Medulla oblongata (tissue), 1 donor: ENCODE measurements around the gene DCDC2.
A peak's percentile ranks its signal among the peaks of the same experiment; 100 is the strongest.
"Not testable (repeated sequence)": the region's sequence is repeated elsewhere in the genome, so short reads cannot be mapped to it uniquely, and the experiment has no call there.

Source experiments
- DNase-seq: peaks from one replicate; pipeline ENCODE4 v3.0.0-alpha.2; 2015; ENCODE audit errors: extremely low spot score

The DCDC2 gene

DNA sequence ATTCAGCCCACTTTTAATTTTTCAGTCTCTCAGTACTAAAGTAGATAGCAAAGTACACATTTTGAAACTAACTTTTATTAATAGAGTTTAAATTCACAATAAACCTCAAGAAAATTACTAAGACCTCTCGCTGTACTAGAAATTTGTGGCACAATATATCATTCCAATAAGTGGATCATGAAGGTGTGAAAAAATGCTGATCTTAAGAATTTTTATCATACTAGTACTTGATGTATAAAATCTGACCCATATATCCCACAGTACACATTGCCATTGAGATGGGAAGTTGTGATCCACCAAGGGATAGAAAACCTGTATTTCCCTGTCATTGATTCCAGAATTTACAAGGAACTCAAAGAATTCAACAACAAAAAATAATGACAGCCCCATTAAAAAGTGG lies 85.7 kb downstream of the DCDC2 start:
- DNase-seq, result no peak

DNA sequence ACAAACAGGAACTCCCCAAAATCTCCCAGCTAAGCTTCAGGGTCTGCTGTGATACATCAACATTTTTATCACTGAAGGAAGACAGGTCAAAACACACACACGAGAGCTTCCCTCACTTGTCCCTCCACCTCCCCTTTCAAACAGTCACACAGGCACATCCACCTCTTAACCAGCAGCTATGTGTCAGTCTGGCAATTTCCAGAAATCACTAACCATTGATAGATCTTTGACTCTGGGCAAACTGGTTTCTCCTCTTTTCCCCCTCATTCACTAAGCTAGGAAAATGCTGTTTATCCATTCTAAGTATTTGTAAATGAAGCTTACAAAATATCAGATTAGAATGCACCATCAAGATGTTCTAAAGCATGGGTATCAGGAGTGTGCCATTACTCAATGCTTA lies 87.8 kb downstream of the DCDC2 start:
- DNase-seq, result no peak

DNA sequence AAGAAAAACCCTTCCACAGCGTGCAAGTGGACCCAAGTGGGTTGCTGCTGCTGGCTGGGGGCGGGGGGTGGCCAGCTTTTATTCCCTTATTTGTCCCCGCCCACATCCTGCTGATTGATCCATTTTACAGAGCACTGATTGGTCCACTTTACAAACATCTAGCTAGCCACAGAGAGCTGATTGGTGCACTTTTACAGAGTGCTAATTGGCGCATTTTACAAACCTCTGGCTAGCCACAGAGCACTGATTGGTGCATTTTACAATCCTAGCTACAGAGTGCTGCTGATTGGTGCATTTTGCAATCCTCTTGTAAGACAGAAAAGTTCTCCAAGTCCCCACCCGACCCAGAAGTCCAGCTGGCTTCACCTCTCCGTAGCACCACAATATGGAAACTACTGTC lies 99.6 kb downstream of the DCDC2 start:
- DNase-seq, result not testable (repeated sequence)

DNA sequence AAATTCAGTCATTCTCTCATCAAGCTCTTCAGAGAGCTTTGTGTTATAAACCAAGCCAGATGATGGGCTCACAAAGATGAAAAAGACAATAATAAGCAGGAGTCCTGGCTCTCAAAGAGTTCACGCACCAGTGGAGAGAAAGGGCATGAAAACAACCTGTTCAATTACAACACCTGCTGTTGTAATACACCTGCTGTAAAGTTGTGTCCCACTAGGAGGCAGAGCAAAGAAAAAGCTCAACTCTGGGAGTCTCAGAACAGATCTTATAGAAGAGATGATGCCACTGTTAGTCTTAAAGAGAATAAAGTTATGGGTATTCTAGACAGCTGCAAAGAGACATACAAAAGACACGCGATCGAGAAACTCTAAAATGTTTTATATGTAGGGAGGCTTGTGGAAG lies 100.6 kb downstream of the DCDC2 start:
- DNase-seq, result no peak

DNA sequence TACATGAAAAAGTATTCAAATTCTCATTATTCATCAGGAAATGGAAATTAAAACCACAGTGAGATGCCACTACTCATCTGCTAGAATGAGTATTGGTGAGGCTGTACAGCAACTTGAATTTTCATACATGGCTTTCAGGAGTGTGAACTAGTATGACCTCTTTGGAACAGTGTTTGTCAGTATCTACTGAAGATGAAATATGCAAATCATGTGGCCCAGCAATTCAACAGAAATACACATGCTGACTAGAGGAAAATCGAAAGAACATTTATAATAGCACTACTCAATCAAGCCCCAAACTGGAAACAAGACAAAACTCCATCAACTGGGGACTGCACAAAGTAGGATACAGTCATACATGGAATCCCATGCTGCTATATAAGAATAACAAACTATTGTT lies 102.2 kb downstream of the DCDC2 start:
- DNase-seq, result no peak

DNA sequence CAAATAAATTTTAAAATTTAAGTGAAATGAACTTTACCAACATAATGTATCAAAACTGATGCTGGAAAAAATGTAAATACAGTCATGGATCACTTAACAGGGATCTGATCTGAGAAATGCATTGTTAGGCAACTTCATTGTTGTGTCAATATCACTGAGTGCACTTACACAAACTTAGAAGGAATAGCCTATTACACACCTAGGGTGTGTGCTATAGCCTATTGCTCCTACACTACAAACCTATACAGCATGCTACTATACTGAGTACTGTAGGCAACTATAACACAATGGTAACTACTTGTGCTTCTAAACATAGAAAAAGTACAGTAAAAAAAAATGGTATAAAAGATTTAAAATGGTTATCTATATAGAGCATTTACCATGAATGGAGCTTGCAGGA lies 104.5 kb downstream of the DCDC2 start:
- DNase-seq, result no peak

DNA sequence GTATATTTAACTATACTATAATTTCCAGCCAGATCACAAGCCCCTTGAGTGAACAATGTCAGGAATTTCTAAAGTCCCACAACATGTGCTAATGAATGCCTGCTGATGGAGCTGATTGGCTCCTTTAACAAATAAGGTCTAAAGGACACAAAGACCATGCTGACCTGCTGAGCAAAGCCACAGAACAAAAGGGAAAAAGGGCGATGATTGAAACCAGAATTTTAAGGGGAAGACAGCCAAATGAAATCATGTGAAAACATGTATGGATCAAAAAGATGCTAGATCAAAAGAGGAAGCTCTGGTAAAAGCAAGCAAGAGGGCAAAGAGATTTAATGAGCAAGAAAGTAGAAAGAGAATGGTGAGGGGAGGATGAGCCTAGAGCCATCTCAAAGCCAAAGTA lies 105.6 kb downstream of the DCDC2 start:
- DNase-seq, result no peak

DNA sequence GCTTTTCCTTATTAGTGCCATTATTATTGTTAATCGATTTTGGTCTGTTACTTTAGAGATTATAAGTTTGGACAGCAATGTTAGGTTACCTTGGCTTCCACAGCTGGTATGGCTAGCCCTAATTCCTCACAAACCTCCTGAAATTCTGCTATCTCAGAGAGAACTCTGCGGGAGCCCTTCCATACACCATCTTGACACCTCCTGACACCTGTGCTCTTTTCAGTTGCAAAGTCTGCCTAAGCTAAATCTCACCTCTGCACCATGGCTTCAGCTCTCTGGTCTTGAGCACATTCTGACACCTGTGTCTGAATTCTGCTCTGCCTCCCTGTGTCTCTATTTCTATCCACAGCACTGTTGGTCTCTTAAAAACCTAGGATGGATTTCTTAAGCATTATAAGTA lies 106.5 kb downstream of the DCDC2 start:
- DNase-seq, result no peak

DNA sequence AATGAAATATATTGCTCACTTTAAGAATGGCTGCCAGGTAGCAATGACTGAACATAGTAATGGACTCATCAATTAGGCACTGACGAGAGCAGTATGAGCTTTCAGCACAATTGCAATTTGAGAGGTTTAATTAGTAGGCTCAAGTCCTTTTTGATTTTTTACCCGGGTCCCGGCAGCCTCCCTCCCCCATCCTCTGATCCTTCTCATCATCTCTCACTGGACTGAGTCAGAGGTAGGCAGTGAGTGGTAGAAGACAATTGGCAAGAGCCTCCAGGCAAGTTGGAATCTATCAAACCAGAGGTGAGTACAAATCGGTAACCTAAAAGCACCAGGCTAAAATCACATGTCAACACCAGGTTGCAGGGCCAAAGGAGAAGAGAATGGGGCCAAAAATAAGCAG lies 107.9 kb downstream of the DCDC2 start:
- no peak for DNase-seq

DNA sequence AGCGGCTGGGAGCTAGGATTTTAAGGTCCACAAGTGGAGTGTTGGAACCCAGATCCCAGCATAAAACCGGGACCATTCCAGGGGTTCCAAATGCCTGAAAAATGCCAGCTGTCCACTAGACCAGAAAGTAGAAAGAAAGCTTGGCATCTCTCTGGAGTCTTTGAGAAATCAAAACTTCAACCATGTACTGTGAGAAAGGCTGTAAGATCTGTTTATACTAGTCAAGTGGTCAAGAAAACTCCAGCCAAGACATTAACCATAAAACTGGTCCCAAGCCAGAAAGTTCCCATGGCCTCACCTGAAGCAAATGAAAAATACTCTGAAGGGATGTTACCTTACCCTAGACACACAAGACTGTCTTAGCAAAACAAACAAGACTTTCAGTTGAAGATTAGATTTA lies 112.6 kb downstream of the DCDC2 start:
- DNase-seq, result no peak

DNA sequence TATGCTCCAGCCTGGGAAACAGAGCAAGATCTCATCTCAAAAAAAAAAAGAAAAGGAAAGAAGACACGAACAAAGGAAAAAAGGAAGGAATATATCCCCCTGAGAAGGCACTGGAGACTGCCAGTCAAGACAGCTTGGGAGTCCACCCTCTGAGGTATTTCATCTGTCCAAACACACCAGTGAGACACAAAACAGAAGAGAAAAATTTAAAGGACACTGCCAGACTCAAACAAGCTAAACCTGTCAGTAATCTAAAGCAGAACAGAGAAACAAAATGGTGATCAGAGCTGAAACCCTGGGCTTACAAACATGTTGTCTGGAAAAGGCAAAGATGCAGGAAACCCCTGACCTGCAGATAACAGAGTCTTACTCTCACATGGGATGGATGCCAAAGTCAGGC lies 114.9 kb downstream of the DCDC2 start:
- DNase-seq, result no peak

DNA sequence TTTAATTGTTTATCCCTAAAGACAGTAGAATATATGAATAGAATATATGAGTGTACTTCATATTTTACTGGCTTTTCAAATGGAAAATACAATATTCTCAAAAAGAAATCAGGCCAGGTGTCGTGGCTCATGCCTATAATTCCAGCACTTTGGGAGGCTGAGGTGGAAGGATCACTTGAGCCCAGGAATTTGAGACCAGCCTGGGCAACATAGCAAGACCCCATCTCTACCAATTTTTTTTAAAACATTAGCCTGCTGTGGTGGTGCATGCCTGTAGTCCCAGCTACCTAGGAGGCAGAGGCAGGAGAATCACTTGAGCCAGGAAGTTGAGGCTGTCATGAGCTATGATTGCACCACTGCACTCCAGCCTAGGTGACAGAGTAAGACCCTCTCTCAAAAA lies 116.1 kb downstream of the DCDC2 start:
- not testable (repeated sequence) for DNase-seq

DNA sequence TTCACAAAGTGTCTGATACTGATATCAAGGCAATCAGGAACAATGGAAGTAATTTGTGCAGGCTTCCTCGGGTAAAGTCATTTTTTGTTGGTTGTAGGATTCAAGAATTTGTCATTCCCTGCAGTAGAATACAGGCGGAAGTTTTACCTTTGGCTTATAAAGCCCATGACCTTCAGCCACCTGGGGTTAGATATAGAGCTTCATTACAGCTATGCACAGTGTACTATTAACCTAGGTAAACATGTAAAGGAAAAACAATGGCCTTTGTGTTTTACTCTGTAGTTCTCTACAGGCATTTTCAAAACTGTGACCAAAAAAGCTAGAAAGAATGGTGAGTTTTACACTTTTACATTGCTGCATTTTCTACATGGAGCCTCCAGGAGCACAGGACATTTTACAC lies 116.9 kb downstream of the DCDC2 start:
- no peak for DNase-seq

DNA sequence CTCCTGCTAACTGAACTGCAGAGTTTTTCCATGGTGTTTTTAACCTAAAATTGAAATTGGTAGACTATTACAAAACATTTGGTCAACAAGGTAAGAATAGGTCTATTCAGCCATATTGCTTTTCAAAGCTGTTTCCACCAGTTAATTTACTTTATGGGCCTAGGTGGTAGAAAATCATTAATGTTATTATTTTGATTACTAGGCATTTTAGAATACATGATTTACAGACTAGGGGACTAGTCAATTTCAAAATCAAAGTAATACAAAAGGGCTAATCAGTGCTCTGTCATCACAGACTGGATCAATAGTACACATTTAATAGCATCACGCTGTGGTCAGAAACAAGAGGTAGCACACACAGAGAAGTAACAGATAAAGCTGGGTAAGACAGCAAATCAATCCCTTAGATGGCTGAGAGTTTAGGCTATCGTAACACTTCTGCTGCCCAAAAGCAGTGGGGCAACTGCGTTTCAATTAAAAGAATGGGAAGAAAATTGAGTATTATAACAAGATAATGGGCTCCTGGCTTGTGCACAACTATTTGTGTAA lies 117.4 kb downstream of the DCDC2 start:
- DNase-seq, result no peak

DNA sequence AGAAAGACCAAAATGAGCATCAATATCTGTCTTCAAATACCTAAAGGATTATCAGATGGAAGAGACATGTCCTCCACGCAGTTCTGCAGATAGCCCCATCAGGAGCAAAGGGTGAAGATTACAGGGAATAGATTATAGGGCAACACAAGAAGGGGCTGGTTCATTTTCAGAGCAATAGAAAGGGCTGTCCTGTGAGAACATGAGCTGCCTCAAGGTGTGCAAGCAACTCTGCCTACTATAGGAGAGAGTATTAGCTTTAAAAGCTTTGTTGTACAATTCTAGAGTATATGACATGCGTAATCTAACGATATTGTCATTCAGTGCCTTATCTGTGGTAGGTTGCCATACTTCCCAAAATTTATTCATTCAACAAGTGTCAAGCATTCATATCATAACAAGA lies 119.2 kb downstream of the DCDC2 start:
- DNase-seq, result no peak

DNA sequence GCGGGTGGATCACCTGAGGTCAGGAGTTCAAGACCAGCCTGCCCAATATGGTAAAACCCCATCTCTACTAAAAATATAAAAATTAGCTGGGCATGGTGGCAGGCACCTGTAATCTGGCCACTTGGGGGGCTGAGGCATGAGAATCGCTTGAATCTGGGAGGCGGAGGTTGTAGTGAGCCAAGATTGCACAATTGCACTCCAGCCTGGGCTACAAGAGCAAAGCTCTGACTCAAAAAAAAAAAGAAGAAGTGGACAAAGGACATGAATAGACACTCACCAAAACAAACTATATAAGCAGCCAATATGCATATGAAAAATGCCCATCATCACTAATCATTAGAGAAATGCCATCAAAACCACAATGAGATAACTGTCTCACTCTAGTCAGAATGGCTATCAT lies 121.1 kb downstream of the DCDC2 start:
- DNase-seq, result not testable (repeated sequence)

DNA sequence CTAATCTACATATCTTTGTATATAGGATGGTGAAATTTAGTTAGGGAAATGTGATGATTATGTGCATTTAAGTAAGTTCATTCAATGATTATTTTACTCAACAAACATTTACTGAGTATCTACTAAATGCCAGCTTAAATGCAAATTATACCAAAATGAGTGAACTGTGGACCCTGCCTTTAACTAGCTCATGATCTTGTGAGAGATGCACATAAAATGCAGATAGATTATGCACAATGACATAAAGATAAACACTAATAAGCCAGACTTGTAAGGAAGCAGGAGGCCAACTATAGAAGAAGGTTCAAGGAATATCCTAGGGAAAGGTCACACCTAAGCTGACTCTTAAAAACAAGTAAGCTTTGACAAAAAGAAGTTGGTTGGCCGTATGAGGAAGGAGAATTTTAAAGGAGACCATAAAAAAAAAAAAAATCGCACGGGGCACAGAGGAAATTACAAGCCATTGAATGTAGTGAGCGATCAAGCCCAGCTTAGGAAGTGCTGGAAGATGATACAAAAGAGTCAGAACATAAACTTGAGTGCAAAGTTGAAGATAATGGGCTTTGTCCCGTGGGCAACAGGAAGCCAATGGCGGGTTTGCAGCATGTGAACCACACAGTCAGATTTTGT lies 123.9 kb downstream of the DCDC2 start:
- no peak for DNase-seq

DNA sequence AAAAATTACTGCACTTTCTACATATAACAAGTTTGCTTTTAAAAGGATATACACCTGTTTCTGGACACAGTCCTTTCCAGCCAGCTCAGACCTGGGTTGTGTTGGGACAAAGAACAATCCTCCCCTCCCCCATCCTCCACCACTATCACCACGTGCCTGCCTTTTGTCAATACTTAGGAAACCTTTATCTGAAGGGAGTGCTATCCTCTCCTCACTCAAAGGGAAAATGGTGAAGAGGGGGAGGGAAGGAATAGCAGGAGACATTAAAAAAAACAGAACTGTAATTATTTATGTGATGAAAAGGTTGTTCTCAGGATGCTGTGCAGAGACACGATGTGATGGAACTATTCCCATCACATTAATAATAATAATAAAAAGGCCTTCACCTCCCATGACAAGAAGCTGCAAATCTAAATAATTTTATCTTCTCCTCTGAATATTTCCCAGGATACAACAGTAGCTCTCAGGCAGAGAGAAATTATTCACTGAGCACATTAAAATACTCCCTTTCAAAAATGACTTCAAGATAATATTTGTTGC lies 126.4 kb downstream of the DCDC2 start:
- DNase-seq, result no peak

DNA sequence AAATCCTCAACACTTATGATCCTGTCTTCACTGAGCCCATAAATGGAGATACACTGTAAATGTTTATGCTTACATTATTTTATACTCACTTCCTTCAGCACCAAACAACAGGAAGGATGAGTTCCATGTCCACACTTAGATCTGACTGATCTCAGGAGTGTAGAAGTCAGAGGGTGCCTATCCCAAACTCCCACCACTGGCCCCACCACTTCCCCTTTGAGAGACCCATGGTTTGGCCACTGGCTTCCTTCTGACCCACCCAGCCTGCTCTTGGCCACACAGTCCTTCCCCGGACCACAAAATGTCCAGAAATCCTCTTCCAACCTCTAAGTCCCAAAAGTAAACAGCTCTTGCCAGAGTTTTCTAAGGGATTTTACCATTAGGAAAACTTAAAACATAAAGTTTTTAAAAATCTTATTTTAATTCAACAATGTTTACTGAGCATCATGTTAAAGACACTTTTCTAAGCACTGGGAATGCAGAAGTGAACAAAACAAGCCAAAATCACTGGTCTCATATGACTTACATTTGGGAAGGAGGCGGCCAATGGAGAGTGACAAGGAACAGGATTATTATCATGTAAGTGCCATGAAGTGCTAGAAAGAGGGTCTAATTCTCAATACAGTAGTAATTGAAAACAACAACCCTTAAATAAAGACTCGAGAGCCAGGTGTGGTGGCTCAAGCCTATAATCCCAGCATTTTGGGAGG lies 128.0 kb downstream of the DCDC2 start:
- no peak for DNase-seq

DNA sequence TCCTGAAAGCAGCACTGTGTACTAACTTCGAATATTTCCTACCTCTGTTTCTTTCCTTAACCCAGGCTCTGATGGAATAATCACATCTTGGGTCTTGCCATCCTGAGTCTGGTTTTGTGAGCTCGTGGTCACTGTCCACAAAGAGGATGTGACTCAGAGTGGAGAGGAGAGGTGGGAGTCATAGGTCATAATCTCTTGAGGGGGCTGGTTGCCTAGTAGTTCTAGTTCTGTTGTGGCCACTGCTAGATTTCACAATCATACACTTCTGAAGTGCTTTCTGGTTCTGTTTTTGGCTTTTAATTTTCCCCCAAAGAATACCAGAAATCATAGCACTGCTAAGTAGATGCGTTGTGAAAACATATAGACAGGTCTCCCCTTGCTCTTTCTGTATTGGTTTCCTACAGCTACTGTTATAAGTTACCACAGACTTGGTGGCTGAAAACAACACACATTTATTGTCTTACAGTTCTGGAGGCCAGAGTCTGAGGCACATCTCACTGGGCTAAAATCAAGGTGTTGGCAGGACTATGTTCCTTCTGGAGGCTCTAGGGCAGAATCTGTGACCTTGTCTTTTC lies 129.1 kb downstream of the DCDC2 start:
- no peak for DNase-seq

DNA sequence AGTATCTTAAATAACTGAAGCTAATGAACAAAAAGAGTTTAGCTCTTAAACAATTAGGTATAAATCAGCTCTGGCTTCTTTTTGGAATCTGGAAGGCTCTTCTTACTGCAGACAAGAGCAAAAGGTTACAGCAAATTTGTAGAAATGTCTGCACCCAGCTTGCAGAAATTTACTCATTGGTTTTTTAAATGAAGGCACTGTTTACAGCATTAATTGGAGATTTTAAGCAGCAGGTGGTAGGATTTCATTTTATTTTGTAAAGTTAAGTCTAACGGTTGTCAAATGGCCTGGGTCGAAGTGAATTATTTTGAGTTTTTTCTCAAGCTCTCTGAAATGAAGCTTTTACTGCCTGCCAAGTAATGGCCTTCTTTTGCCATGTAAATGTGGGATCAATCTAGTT lies 129.7 kb downstream of the DCDC2 start:
- peak; percentile 19 for DNase-seq

DNA sequence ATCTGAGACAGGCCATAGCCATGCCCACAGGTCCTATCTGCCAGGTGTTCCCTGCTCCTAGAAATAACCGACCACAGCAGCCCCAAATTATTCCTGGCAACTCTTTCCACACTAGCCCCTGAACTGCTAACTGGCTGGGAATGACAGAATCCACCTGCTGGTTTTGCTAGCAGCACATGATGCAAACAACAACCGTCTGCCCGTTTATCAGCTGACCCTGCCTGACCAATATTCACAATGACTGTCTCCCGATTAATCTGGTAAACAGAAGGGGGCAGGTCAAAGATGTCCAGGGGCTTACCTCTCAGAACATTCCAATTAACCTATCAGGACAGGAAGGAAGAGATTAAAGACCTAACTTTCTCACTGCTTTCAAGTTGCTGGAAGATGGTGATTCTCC lies 130.3 kb downstream of the DCDC2 start:
- DNase-seq, result no peak

DNA sequence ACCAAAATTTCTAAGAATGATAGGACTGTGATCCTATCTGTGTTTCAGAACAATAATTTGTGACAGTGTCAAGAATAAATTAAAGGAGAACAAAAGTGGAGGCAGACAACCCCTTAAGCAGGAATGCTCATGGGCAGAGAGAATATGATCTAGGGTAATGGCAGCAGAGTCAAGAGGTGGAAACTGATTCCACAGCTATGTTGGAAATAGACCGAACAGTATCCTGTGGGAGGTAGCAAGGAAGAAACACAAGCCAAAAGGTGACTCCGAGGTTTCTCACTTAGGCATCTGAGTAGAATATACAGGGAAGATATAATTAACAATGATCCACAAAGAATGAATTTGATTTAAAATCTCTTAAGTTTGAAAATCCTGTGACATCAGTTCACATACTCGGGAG lies 131.3 kb downstream of the DCDC2 start:
- no peak for DNase-seq
